A549 (cell line): Measurements from ENCODE around the gene PACS2. TPM values are rescaled to one million over a fixed set of nuclear protein-coding genes. Genes with fewer than 3 reads are reported as not detected.

Experiments used
- ATAC-seq, 2 experiments: fragments of 200-7000 bp in 1 of 2; fragments of >200 bp in 1 of 2; cut with Nextera tagmentation in 1 of 2; cut with Tn5 transposase in 1 of 2; 3 replicates each; pipeline versions ENCODE4 v1.8.0 to v1.9.1; 2018 to 2020; ENCODE audit warnings: mild to moderate bottlenecking in 1 of 2, moderate library complexity in 1 of 2
- CTCF ChIA-PET: fragments of 300-600 bp; sonication (Branson Sonifier 250); formaldehyde crosslinking; extraction: SDS; loops from one replicate; lab custom pipeline; 2021; ENCODE audit warnings: antibody characterized with exemption, inconsistent platforms; lab: Yijun Ruan, JAX
- POLR2A ChIA-PET: fragments of 350-600 bp; formaldehyde crosslinking; extraction: SDS; loops from one replicate; lab custom pipeline; 2021; ENCODE audit warnings: antibody characterized with exemption, inconsistent platforms; lab: Yijun Ruan, JAX
- DNase-seq, 2 experiments: peaks; one replicate each; pipeline versions ENCODE4 v3.0.0 to v3.0.0-alpha.2; 2011 to 2016; ENCODE audit warnings: low read depth in 1 of 2, low spot score in 1 of 2
- FAIRE-seq: peaks from 2 replicates; lab custom pipeline; 2011; peaks lifted over from hg19 to GRCh38; lab: Jason Lieb, UNC
- H3K27ac ChIP-seq, 2 experiments: fragments of >200 bp; sonication (Bioruptor Twin); formaldehyde crosslinking; 3 replicates each; pipeline ENCODE4 v1.5.1; 2016 to 2017
- H3K4me1 ChIP-seq: fragments of >200 bp; sonication (Bioruptor Twin); formaldehyde crosslinking; 3 replicates; pipeline ENCODE4 v1.6.1; 2016
- H3K4me2 ChIP-seq: fragments of >200 bp; sonication (Bioruptor Twin); formaldehyde crosslinking; 3 replicates; pipeline ENCODE4 v1.6.1; 2016
- H3K4me3 ChIP-seq: fragments of >200 bp; sonication (Bioruptor Twin); formaldehyde crosslinking; 3 replicates; pipeline ENCODE4 v1.5.1; 2016
- H3K9me3 ChIP-seq: fragments of >200 bp; sonication (Bioruptor Twin); formaldehyde crosslinking; 3 replicates; pipeline ENCODE4 v1.6.1; 2016
- CBX8 ChIP-seq: fragments of 200-600 bp; sonication (generic); IDR thresholded peaks from 2 replicates; pipeline ENCODE4 v1.6.1; 2016
- CEBPB ChIP-seq, 2 experiments: fragments of >200 bp in 1 of 2; sonication (Bioruptor Twin) in 1 of 2; formaldehyde crosslinking in 1 of 2; IDR thresholded peaks; 2 replicates each; pipeline ENCODE4 v1.6.1; 2012 to 2016
- EHF ChIP-seq: fragments of 250-450 bp; sonication (Bioruptor Pico); IDR thresholded peaks from 2 replicates; pipeline ENCODE4 v1.5.0; 2020; ENCODE audit warnings: mild to moderate bottlenecking
- EHMT2 ChIP-seq: fragments of 200-600 bp; sonication (generic); IDR thresholded peaks from 2 replicates; pipeline ENCODE4 v1.6.1; 2016; ENCODE audit warnings: antibody characterized with exemption, low read depth, mild to moderate bottlenecking, moderate library complexity
- EP300 ChIP-seq, 2 experiments: fragments of >200 bp; sonication (Bioruptor Twin); formaldehyde crosslinking; IDR thresholded peaks; 2 replicates in 1 of 2; 3 replicates in 1 of 2; pipeline ENCODE4 v1.6.1; 2016 to 2017
- FOSB ChIP-seq: fragments of 250-450 bp; sonication (Bioruptor Pico); IDR thresholded peaks from 2 replicates; pipeline ENCODE4 v1.5.0; 2020; ENCODE audit warnings: mild to moderate bottlenecking, moderate library complexity
- FOXS1 ChIP-seq: fragments of 250-450 bp; sonication (Bioruptor Pico); IDR thresholded peaks from 2 replicates; pipeline ENCODE4 v1.5.0; 2020; ENCODE audit warnings: mild to moderate bottlenecking, moderate library complexity
- GATA3 ChIP-seq: IDR thresholded peaks from 2 replicates; pipeline ENCODE4 v1.6.1; 2012; ENCODE audit warnings: borderline replicate concordance
- HDAC2 ChIP-seq: fragments of 200-600 bp; sonication (generic); IDR thresholded peaks from 2 replicates; pipeline ENCODE4 v1.6.1; 2016
- HOXB13 ChIP-seq: fragments of 250-450 bp; sonication (Bioruptor Pico); IDR thresholded peaks from 2 replicates; pipeline ENCODE4 v1.5.0; 2020; ENCODE audit warnings: low read depth, mild to moderate bottlenecking, moderate library complexity
- KDM5A ChIP-seq: fragments of 200-600 bp; sonication (generic); IDR thresholded peaks from 2 replicates; pipeline ENCODE4 v1.6.1; 2016; ENCODE audit warnings: antibody characterized with exemption, mild to moderate bottlenecking
- NFE2L2 ChIP-seq: fragments of 150-350 bp; conservative IDR thresholded peaks from 2 replicates; pipeline ENCODE4 v1.6.1; 2014; ENCODE audit warnings: low read length
- NPAS2 ChIP-seq: fragments of 250-450 bp; sonication (Bioruptor Pico); IDR thresholded peaks from 2 replicates; pipeline ENCODE4 v1.8.0; 2022; ENCODE audit warnings: mild to moderate bottlenecking, moderate library complexity, borderline replicate concordance
- PHF8 ChIP-seq: fragments of 200-600 bp; sonication (generic); IDR thresholded peaks from 2 replicates; pipeline ENCODE4 v1.6.1; 2016; ENCODE audit warnings: low read depth, mild to moderate bottlenecking, antibody characterized with exemption, moderate library complexity, borderline replicate concordance
- POLR2A ChIP-seq: IDR thresholded peaks from 2 replicates; pipeline ENCODE4 v1.6.1; 2012; ENCODE audit warnings: mild to moderate bottlenecking, low read length
- RAD21 ChIP-seq, 2 experiments: fragments of >200 bp in 1 of 2; sonication (Bioruptor Twin) in 1 of 2; formaldehyde crosslinking in 1 of 2; IDR thresholded peaks in 1 of 2; conservative IDR thresholded peaks in 1 of 2; 2 replicates in 1 of 2; 3 replicates in 1 of 2; pipeline ENCODE4 v1.6.1; 2012 to 2018; ENCODE audit warnings: inconsistent platforms in 1 of 2
- ZC3H11A ChIP-seq: fragments of 450-650 bp; IDR thresholded peaks from 2 replicates; pipeline ENCODE4 v1.6.1; 2014; ENCODE audit warnings: antibody characterized with exemption, mild to moderate bottlenecking
- ZFP36 ChIP-seq: fragments of 450-650 bp; IDR thresholded peaks from 2 replicates; pipeline ENCODE4 v1.6.1; 2014; ENCODE audit warnings: borderline replicate concordance; ENCODE audit not compliant: partially characterized antibody
- ZNF302 ChIP-seq: fragments of 250-450 bp; sonication (Bioruptor Pico); IDR thresholded peaks from 2 replicates; pipeline ENCODE4 v1.9.0; 2021; ENCODE audit warnings: inconsistent platforms, mild to moderate bottlenecking, moderate library complexity
- WGBS: methylation state at CpG from one replicate; pipeline ENCODE4 v1.1.6; 2017; ENCODE audit errors: missing lambda C conversion rate; 5-methylcytosine and 5-hydroxymethylcytosine counted together
- polyA plus RNA-seq, 4 experiments: library from polyadenylated mRNA; depleted of rRNA in 3 of 4; stranded (reverse); fragments of >200 nt; fragmentation: RNase III in 1 of 4; extraction: RNeasy Plus Mini Kit Qiagen cat#74134 plus additional on column Dnase treatment in 1 of 4; gene quantifications; 2 replicates in 3 of 4; 3 replicates in 1 of 4; pipeline ENCODE4 v1.2.3, GENCODE V29; 2011 to 2017
- TF ChIP-seq, protein P1 (sequence below): IDR thresholded peaks from 2 replicates; pipeline ENCODE4 v1.6.1; 2012
- TF ChIP-seq, protein P2 (sequence below): fragments of >200 bp; sonication (Bioruptor Twin); formaldehyde crosslinking; IDR thresholded peaks from 3 replicates; pipeline ENCODE4 v1.6.1; 2016
- TF ChIP-seq, protein P3 (sequence below): fragments of >200 bp; sonication (Bioruptor Twin); formaldehyde crosslinking; IDR thresholded peaks from 3 replicates; pipeline ENCODE4 v1.5.1; 2016

PACS2 gene
- polyA plus RNA-seq, 2 of the 4 experiments (the other 2 are of a cell fraction) = 11.9 to 24.5 TPM

DNA sequence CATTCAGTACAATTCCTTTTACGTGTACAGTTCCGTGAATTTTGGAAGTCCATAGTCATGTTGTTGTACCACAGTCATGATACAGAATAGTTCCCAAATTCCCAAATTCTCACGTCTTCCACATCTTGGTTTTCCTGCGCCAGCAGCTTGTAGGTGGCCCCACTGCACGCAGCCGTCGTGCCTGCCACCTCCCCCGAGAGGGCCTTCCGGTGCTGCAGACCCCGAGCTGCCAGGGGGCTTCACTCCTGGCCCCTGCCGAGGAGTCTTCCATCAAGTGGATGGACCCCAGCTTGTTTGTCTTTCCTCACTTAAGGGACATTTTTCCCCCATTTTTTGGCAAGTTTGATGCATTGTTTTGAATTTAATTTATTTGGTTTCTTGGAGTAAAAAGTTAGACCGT lies 121.9 kb downstream of the PACS2 start:
- no peak for FAIRE-seq

DNA sequence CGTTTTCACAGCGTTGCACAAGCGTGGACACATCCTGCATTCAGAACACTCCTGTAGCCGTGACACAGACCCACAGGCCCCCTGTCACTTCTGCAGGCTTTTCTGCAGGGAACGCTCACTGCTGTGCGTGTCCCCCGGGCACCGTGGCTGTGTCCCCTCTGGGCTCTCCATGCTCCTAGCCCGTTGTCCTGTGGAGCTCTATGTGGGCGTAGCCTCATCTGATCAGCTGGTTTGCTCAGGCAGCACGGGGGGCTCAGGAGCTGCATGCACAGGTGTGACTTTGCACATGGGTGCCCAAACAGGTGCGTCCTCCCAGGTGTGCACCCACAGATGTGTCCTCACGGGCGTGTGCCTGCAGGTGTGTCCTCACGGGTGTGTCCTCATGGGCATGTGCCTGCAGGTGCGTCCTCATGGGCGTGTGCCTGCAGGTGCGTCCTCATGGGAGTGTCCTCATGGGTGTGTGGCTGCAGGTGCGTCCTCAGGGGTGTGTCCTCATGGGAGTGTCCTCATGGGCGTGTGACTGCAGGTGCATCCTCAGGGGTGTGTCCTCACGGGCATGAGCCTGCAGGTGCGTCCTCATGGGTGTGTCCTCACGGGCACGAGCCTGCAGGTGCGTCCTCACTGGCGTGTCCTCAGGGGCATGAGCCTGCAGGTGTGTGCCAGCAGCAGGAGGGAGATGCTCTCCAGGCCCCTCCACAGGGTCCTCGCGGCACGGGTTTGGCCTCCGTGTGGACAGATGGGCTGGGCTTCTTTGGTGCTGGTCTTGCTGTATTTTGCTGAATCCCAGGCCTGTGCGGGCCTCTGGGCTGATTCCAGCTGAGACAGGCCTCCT lies 122.6 kb downstream of the PACS2 start:
- no peaks in the 10 kb centered on the region for H3K9me3 ChIP-seq
- DNase-seq (no peak), FAIRE-seq (no peak), ATAC-seq (no peak)
- H3K27ac ChIP-seq = no peak overlapping the region; a peak in 1 of 6 replicates
- 92% methylated on average over 24 of the region's 31 CpGs for WGBS
- CTCF ChIA-PET = interaction anchor here (1.3 to 6.1 kb wide), 3 partner anchors 11 to 44 kb away, joined by 3 to 19 read pairs (median 7); no protein-coding TSS in a partner anchor
- H3K4me3 ChIP-seq = no peak overlapping the region
- no peak overlapping the region for H3K4me2 ChIP-seq
- POLR2A ChIA-PET = no interaction called here
- no peaks in the 10 kb centered on the region; the same call in 2 of the 3 replicates for H3K4me1 ChIP-seq
- TF ChIP-seq, protein P1, sequence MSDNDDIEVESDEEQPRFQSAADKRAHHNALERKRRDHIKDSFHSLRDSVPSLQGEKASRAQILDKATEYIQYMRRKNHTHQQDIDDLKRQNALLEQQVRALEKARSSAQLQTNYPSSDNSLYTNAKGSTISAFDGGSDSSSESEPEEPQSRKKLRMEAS = no peak
- TF ChIP-seq PHF8 (no peak), CBX8 (no peak), HOXB13 (CRISPR knock-in tag) (no peak), FOXS1 (CRISPR knock-in tag) (no peak), EHMT2 (no peak), RAD21 (conservative IDR thresholded peaks at IDR 0.05 in 1 of 2, IDR thresholded peaks at IDR 0.05 in 1 of 2) (no peak), CEBPB (IDR thresholded peaks at IDR 0.05) (no peak), ZC3H11A (no peak), HDAC2 (no peak)
- TF ChIP-seq, protein P2, sequence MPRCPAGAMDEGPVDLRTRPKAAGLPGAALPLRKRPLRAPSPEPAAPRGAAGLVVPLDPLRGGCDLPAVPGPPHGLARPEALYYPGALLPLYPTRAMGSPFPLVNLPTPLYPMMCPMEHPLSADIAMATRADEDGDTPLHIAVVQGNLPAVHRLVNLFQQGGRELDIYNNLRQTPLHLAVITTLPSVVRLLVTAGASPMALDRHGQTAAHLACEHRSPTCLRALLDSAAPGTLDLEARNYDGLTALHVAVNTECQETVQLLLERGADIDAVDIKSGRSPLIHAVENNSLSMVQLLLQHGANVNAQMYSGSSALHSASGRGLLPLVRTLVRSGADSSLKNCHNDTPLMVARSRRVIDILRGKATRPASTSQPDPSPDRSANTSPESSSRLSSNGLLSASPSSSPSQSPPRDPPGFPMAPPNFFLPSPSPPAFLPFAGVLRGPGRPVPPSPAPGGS = no peak
- TF ChIP-seq, protein P3, sequence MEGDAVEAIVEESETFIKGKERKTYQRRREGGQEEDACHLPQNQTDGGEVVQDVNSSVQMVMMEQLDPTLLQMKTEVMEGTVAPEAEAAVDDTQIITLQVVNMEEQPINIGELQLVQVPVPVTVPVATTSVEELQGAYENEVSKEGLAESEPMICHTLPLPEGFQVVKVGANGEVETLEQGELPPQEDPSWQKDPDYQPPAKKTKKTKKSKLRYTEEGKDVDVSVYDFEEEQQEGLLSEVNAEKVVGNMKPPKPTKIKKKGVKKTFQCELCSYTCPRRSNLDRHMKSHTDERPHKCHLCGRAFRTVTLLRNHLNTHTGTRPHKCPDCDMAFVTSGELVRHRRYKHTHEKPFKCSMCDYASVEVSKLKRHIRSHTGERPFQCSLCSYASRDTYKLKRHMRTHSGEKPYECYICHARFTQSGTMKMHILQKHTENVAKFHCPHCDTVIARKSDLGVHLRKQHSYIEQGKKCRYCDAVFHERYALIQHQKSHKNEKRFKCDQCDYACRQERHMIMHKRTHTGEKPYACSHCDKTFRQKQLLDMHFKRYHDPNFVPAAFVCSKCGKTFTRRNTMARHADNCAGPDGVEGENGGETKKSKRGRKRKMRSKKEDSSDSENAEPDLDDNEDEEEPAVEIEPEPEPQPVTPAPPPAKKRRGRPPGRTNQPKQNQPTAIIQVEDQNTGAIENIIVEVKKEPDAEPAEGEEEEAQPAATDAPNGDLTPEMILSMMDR = no peak

More for the DNA sequence above, 121.9 kb downstream of the PACS2 start:
- Histone ChIP-seq H3K4me2 (no peak overlapping the region), H3K4me1 (peaks cover 7% of the 10 kb centered on the region), H3K27ac (no peak overlapping the region)
- ATAC-seq = no peak
- DNase-seq = no peak
- CTCF ChIA-PET = interaction anchor here (0.6 to 4.3 kb wide), 9 partner anchors 12 to 92 kb away, joined by 3 to 18 read pairs (median 4); partner anchors contain the start of gene CRIP1
- no peak for TF ChIP-seq NFE2L2
- TF ChIP-seq ZNF302 (CRISPR knock-in tag) = no peak
- no peak for TF ChIP-seq EHF (CRISPR knock-in tag)
- TF ChIP-seq KDM5A = no peak
- TF ChIP-seq, all 56 proteins: peak for 0
- no peaks in the 10 kb centered on the region for H3K9me3 ChIP-seq
- H3K4me3 ChIP-seq = no peak overlapping the region
- WGBS = 91% methylated on average over 12 of the region's 12 CpGs
- POLR2A ChIA-PET = no interaction called here

DNA sequence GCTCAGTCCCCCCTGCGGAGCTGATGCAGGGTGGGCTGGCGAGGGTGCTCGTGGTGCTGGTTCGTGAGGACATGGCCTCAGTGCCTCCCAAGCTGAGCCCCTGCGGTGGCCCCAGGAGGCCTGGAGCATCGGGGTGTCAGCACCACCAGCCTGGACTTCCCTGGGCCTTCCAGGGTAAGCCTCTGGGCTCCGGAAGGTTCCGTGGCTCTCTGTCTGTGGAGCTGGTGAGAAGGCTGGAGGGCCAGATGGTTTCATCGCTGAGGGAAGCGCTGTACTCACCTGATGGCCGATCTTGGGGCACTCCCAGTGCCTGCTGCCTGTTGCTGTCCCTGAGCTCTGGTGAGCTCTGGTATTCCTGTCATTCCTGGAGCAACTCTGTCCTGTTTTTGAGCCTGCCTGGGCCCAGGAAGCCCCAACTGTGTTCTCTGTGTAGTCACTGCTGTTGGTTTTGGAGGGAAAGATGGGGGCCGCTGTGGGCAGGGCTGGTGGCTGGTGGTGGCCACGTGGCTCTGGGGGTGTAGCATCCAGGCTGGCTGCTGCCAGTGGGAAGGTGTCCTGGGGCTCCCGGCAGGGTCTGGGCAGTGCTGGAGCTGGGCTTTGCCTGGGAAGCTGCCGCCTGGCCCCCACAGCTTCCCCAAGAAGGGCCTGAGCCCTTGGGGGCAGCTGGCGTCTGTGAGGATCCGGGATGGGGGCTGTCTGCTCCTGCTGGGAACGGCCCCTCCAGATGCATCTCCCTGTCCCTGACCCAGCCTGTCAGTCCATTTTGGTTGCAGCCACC lies 123.4 kb downstream of the PACS2 start:
- Histone ChIP-seq H3K27ac (no peak overlapping the region; a peak in 1 of 6 replicates), H3K4me1 (no peaks in the 10 kb centered on the region), H3K4me3 (no peak overlapping the region), H3K9me3 (no peaks in the 10 kb centered on the region), H3K4me2 (no peak overlapping the region)
- no peak for ATAC-seq
- WGBS = 98% methylated on average over 12 of the region's 18 CpGs
- no peak for FAIRE-seq
- POLR2A ChIA-PET = interaction anchor here (1.0 kb wide), 1 partner anchor 52 kb away, joined by 4 read pairs; no protein-coding TSS in a partner anchor
- CTCF ChIA-PET = interaction anchor here (1.1 to 6.1 kb wide), 7 partner anchors 9 to 67 kb away, joined by 3 to 24 read pairs (median 7); no protein-coding TSS in a partner anchor
- no peak for TF ChIP-seq NFE2L2
- no peak for TF ChIP-seq NPAS2 (CRISPR knock-in tag)
- TF ChIP-seq GATA3 = no peak
- no peak for TF ChIP-seq ZFP36
- no peak for TF ChIP-seq EHF (CRISPR knock-in tag)
- no peak for TF ChIP-seq CEBPB (IDR thresholded peaks at IDR 0.05)
- TF ChIP-seq HOXB13 (CRISPR knock-in tag) = no peak
- no peak for TF ChIP-seq EP300 (IDR thresholded peaks at IDR 0.05)
- TF ChIP-seq POLR2A = no peak
- no peak for TF ChIP-seq FOSB (CRISPR knock-in tag)
- no peak for DNase-seq
